Stimulated activated CD4-positive, alpha-beta T cell treated with anti-CD3 and anti-CD28 coated beads, TNF-alpha, amount 100 ng/mL, for 4 hours (primary cell): ENCODE measurements around the gene AK5.
A peak's percentile ranks its signal among the peaks of the same experiment; 100 is the strongest.
"Not testable (repeated sequence)": the region's sequence is repeated elsewhere in the genome, so short reads cannot be mapped to it uniquely, and the experiment has no call there.

Experiments
- DNase-seq, 3 experiments: peaks; one replicate each; pipeline ENCODE4 v3.0.0-alpha.2; 2020; ENCODE audit warnings: low read depth in 3 of 3

AK5 gene

GRCh38 chr1:77506771-77507170, 225.0 kb downstream of the AK5 start:
- no peak for DNase-seq

GRCh38 chr1:77509051-77509492, 227.3 kb downstream of the AK5 start:
- DNase-seq, result no peak

- no peak for DNase-seq
Measured at GRCh38 chr1:77509898-77510297, 228.1 kb downstream of the AK5 start.

GRCh38 chr1:77511440-77511840, 229.6 kb downstream of the AK5 start:
- DNase-seq, result no peak

GRCh38 chr1:77512650-77513049, 230.8 kb downstream of the AK5 start:
- not testable (repeated sequence) for DNase-seq

- DNase-seq, result no peak
Measured at GRCh38 chr1:77513839-77514763, 232.3 kb downstream of the AK5 start.

GRCh38 chr1:77514921-77515776, 233.3 kb downstream of the AK5 start:
- no peak for DNase-seq

- no peak for DNase-seq
Measured at GRCh38 chr1:77516106-77516505, 234.3 kb downstream of the AK5 start.

- no peak for DNase-seq
Measured at GRCh38 chr1:77524038-77524437, 242.2 kb downstream of the AK5 start.

- not testable (repeated sequence) for DNase-seq
Measured at GRCh38 chr1:77531149-77531548, 249.3 kb downstream of the AK5 start.

GRCh38 chr1:77531596-77532280, 249.9 kb downstream of the AK5 start:
- not testable (repeated sequence) for DNase-seq

- DNase-seq, result no peak
Measured at GRCh38 chr1:77532641-77533040, 250.8 kb downstream of the AK5 start.

GRCh38 chr1:77533660-77534305, 252.0 kb downstream of the AK5 start:
- DNase-seq, result peak; percentile 6 to 35 (median 12)

GRCh38 chr1:77534456-77534855, 252.6 kb downstream of the AK5 start:
- DNase-seq, result no peak

GRCh38 chr1:77536813-77537212, 255.0 kb downstream of the AK5 start:
- DNase-seq, result no peak

GRCh38 chr1:77538956-77539518, 257.2 kb downstream of the AK5 start:
- DNase-seq, result no peak

GRCh38 chr1:77539519-77540142, 257.8 kb downstream of the AK5 start:
- no peak for DNase-seq

- DNase-seq, result no peak
Measured at GRCh38 chr1:77540501-77541161, 258.8 kb downstream of the AK5 start.

- DNase-seq, result no peak
Measured at GRCh38 chr1:77541162-77541545, 259.3 kb downstream of the AK5 start.

GRCh38 chr1:77542813-77543420, 261.1 kb downstream of the AK5 start:
- no peak for DNase-seq
